Nephron progenitor cell (in vitro differentiated cells): ENCODE data around the gene BEST1.
A peak's percentile ranks its signal among the peaks of the same experiment; 100 is the strongest.

Experiments
- DNase-seq: peaks from one replicate; pipeline ENCODE4 v3.0.0; 2021
- H3K27ac Mint-ChIP-seq: 2 replicates; pipeline ENCODE4 v1.8.0; 2021; ENCODE audit warnings: mild to moderate bottlenecking, moderate library complexity, mixed read lengths
- H3K27me3 Mint-ChIP-seq: 2 replicates; pipeline ENCODE4 v1.8.0; 2021; ENCODE audit warnings: mild to moderate bottlenecking, low read depth, mixed read lengths; ENCODE audit not compliant: poor library complexity
- H3K36me3 Mint-ChIP-seq: 2 replicates; pipeline ENCODE4 v1.8.0; 2021; ENCODE audit warnings: low read depth, mixed read lengths
- H3K4me1 Mint-ChIP-seq: 2 replicates; pipeline ENCODE4 v1.8.0; 2021; ENCODE audit warnings: mixed read lengths
- H3K4me3 Mint-ChIP-seq: 2 replicates; pipeline ENCODE4 v1.8.0; 2021; ENCODE audit warnings: mild to moderate bottlenecking, moderate library complexity, mixed read lengths
- H3K9me3 Mint-ChIP-seq: 2 replicates; pipeline ENCODE4 v1.8.0; 2021; ENCODE audit warnings: mild to moderate bottlenecking, moderate library complexity, mixed read lengths
- TF ChIP-seq, protein P1 (sequence below): fragments of 200-600 bp; sonication (generic); IDR thresholded peaks from 2 replicates; pipeline ENCODE4 v1.5.0; 2021; ENCODE audit warnings: antibody characterized with exemption

BEST1 gene

DNA sequence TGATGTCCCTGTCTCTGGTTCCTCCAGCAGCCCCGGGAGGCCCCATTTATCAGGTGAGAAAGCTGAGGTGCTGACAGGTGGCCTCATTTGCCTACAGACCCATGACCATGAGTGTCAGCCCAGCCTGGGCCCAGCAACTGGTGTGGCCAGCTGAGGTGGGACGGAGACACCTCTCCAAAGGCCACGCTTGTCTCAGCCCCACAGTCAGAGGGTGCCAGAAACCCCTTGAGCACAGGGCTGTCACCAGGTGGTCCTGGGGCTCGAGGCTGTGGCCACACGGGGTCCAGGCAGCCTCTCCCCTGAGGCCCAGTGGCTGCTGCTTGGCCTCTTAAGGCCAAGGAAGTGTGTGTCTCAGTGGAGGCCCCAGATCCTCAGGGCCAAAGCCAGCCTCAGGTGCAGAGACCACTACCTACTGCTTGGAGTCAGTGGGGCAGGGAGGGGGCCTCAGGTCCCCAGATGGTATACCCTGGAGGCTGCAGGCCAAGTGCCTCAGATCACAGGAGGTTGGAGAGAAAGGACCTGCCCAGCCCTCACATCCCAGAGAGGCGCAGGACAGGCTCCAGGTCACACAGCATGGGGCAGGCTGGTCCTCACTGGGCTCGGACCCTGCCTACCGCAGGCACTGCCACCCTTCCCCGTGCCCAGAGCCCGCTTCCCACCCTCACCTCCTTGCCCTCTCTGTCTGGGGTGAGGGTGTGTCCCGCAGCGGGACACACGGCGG, 44.2 kb upstream of the BEST1 start:
- peaks cover 52% of the 10 kb centered on the region for H3K4me1 Mint-ChIP-seq
- DNase-seq, result no peak
- H3K4me3 Mint-ChIP-seq, result no peak overlapping the region
- no peaks in the 10 kb centered on the region for H3K36me3 Mint-ChIP-seq
- no peak overlapping the region for H3K27ac Mint-ChIP-seq
- TF ChIP-seq, protein P1, sequence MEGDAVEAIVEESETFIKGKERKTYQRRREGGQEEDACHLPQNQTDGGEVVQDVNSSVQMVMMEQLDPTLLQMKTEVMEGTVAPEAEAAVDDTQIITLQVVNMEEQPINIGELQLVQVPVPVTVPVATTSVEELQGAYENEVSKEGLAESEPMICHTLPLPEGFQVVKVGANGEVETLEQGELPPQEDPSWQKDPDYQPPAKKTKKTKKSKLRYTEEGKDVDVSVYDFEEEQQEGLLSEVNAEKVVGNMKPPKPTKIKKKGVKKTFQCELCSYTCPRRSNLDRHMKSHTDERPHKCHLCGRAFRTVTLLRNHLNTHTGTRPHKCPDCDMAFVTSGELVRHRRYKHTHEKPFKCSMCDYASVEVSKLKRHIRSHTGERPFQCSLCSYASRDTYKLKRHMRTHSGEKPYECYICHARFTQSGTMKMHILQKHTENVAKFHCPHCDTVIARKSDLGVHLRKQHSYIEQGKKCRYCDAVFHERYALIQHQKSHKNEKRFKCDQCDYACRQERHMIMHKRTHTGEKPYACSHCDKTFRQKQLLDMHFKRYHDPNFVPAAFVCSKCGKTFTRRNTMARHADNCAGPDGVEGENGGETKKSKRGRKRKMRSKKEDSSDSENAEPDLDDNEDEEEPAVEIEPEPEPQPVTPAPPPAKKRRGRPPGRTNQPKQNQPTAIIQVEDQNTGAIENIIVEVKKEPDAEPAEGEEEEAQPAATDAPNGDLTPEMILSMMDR, result no peak
- H3K27me3 Mint-ChIP-seq, result no peaks in the 10 kb centered on the region
- no peaks in the 10 kb centered on the region for H3K9me3 Mint-ChIP-seq

DNA sequence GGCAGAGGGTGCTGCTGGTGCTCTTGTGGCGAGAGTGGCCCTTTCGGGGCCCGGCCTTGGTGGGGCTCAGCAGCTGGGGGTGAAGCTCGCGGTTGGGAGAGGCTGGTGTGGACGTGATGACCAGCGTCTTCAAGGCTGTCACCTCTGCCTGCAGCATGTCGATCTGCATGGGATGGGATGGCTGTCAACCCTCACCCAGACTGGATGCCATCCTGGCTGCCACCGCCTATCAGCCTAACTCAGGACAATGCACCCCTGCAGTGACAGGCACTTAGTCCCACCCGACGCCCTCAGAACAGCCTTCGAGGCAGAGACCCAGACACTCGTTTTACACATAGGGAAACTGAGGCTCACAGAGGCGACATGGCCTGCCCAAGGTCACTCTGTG, 43.6 kb upstream of the BEST1 start:
- H3K36me3 Mint-ChIP-seq, result no peaks in the 10 kb centered on the region
- H3K27ac Mint-ChIP-seq, result no peak overlapping the region
- TF ChIP-seq, protein P1, result no peak
- H3K4me3 Mint-ChIP-seq, result no peak overlapping the region
- no peaks in the 10 kb centered on the region for H3K27me3 Mint-ChIP-seq
- H3K9me3 Mint-ChIP-seq, result no peaks in the 10 kb centered on the region
- no peak for DNase-seq
- H3K4me1 Mint-ChIP-seq, result peaks cover 58% of the 10 kb centered on the region

DNA sequence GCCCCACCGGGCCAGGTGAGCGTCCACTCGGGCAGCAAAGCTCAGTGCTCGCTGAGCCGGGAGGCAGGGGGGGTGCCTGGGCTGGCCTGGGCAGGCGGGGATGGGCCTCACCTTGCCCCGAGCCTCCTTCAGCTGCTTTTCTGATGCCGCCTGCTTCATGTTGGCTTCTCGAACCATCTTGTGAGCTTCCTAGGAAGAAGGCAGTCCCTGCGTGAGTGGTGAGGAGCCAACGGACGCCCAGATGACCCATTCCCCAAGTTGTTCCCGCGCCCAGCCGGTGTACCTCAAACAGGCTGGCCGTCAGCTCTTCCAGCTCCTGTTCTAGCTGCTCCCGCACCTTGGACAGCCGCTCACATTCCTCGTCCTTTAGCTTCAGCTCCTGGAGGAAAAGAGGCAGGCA, 42.9 kb upstream of the BEST1 start:
- Mint-ChIP-seq H3K4me3 (no peak overlapping the region), H3K36me3 (no peaks in the 10 kb centered on the region), H3K27me3 (no peaks in the 10 kb centered on the region), H3K27ac (peak overlapping the region; percentile 77), H3K9me3 (no peaks in the 10 kb centered on the region), H3K4me1 (peaks cover 63% of the 10 kb centered on the region)
- no peak for DNase-seq
- TF ChIP-seq, protein P1, result no peak

DNA sequence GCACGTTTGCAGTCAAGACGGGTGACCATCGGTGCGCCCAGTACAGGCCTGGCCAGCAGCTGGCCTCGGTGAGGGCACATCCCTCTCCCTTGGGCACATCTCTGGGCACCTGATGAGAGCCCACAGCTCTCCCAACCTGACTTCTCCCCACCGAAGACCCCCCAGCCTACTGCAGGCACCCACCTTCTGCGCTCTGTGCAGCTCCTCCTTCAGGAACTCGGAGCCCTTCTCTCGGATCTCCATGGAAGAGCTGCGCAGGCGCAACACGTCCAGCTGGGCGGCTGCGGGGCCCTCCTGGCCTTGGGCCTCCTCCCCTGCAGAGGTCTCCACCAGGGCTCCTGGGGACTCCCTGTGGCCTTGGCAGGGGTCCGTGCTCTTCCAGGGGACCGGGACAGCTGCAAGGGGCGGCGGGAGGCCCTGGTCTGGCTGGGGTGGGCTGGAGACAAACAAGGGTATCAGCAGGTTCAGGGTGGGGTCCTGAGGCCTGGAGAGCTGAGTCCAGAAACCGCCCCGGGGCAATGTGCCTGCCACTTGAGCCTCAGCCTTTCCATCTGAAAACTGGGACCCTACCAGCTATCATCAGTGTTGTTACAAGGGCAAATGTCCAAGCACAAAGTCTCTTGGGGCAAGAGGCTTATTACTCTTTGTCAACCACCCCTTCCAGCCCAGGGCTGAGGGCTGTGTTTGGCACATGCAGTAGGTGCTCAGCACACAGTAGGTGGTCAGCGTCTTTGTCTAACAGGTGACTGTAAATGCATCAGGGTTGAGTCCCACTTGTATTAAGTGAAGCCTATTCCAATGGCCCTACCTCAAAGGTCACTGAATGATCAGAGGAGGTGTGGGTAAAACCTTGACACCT, 42.1 kb upstream of the BEST1 start:
- Mint-ChIP-seq H3K36me3 (no peaks in the 10 kb centered on the region), H3K4me3 (no peak overlapping the region), H3K4me1 (peaks cover 66% of the 10 kb centered on the region), H3K9me3 (no peaks in the 10 kb centered on the region), H3K27me3 (peaks cover 6% of the 10 kb centered on the region), H3K27ac (peak overlapping the region; percentile 77)
- DNase-seq, result no peak
- TF ChIP-seq, protein P1, result no peak

DNA sequence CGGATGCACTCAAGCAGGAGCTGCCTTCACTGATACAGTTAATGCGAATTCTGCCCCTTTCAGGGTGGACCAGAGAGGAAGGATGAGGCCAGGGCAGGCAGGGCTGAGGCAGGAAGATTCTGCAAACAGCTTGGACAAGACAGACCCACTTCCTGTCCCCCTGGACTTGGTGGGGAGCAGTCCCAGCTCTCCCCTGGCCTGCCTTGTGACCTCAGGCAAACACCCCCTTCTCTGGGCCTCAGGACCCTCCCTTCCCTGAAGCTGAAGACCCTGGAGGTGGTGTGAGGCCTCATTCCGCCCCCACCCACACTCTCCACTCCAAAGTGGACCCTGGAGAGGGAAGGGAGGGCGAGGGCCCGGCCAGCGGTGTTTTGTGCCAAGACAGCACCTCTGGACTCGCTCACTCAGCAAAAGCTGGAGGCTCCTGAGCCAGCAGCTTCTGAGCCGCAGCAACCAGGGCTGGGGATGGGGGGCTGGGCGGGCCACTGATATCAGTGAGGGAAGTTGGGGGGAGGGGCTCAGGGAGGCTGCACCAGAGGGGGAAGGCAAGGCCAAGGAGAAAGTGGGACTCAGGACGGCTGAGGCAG, 41.3 kb upstream of the BEST1 start:
- DNase-seq, result peak; percentile 52
- TF ChIP-seq, protein P1, result no peak
- Mint-ChIP-seq H3K36me3 (no peaks in the 10 kb centered on the region), H3K27ac (no peak overlapping the region), H3K4me1 (peaks cover 63% of the 10 kb centered on the region), H3K4me3 (no peak overlapping the region), H3K9me3 (no peaks in the 10 kb centered on the region), H3K27me3 (peaks cover 9% of the 10 kb centered on the region)
